GM12875 (cell line): ENCODE results near the gene TRIM46.

Experiments
- H3K4me3 ChIP-seq: one replicate; pipeline ENCODE4 v1.5.1; 2011; ENCODE audit warnings: low read depth, low read length, control low read depth
- TF ChIP-seq, protein P1 (sequence below): IDR thresholded peaks from 2 replicates; pipeline ENCODE4 v1.5.1; 2011; ENCODE audit warnings: low read depth, mild to moderate bottlenecking, control low read depth, inconsistent platforms, low read length, moderate library complexity, borderline replicate concordance; ENCODE audit not compliant: insufficient read depth

Gene TRIM46

DNA sequence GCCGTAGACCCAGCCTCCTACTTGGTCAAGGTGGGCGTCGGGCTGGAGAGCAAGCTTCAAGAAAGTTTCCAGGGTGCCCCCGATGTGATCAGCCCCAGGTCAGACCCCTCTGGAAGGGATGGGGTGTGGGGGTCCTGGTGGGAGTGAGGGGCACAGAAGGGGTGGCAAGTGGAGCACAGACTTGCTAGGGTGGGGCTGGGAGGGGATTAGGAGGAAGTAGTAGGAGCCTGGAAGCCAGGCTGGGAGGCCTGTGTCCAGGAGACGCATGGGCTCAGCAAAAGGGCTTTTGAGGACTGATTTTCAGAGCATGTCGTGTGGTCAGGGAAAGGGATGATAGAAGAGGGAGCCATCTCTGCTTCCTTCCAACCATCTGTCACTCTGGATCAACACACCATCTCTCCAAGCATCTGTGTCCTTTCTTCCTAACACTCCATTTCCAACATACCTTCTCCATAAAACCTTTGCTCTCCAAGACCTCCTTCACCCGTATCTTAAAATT lies 8.5 kb downstream of the TRIM46 start:
- TF ChIP-seq, protein P1, sequence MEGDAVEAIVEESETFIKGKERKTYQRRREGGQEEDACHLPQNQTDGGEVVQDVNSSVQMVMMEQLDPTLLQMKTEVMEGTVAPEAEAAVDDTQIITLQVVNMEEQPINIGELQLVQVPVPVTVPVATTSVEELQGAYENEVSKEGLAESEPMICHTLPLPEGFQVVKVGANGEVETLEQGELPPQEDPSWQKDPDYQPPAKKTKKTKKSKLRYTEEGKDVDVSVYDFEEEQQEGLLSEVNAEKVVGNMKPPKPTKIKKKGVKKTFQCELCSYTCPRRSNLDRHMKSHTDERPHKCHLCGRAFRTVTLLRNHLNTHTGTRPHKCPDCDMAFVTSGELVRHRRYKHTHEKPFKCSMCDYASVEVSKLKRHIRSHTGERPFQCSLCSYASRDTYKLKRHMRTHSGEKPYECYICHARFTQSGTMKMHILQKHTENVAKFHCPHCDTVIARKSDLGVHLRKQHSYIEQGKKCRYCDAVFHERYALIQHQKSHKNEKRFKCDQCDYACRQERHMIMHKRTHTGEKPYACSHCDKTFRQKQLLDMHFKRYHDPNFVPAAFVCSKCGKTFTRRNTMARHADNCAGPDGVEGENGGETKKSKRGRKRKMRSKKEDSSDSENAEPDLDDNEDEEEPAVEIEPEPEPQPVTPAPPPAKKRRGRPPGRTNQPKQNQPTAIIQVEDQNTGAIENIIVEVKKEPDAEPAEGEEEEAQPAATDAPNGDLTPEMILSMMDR: no peak
- H3K4me3 ChIP-seq: no peak overlapping the region

DNA sequence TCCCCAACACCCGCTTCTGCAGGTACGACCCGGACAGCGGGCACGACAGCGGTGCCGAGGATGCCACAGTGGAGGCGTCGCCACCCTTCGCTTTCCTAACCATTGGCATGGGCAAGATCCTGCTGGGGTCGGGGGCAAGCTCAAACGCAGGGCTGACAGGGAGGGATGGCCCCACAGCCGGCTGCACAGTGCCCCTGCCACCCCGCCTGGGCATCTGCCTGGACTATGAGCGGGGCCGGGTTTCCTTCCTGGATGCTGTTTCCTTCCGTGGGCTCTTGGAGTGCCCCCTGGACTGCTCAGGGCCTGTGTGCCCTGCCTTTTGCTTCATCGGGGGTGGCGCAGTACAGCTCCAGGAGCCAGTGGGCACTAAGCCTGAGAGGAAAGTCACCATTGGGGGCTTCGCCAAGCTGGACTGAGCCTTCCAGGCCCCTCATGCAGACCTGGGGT lies 10.1 kb downstream of the TRIM46 start:
- no peak overlapping the region for H3K4me3 ChIP-seq

DNA sequence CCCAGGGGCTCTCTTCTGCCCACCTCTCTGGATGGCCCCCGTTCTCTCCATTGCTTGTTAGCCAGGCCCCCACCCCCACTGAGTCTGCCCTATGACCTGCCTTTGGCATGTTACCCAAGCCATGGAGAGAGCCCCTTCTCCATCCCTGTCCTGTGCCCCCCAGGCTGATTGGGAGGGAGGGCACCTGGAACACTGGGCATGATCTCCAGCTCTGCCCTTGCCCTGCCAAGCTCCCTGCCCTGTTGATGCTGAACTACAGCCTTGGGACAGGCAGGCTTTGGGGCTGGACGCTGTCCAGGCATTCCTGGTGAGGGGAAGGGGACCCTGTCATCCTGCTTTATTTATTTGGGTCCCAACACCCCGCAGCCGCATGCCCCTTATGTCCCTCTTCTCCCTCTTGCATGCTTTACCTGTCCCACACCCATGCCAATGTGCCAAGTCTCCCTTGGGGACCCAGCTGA lies 10.7 kb downstream of the TRIM46 start:
- H3K4me3 ChIP-seq: no peak overlapping the region

More for the DNA sequence above, 10.1 kb downstream of the TRIM46 start:
- TF ChIP-seq, protein P1: no peak

DNA sequence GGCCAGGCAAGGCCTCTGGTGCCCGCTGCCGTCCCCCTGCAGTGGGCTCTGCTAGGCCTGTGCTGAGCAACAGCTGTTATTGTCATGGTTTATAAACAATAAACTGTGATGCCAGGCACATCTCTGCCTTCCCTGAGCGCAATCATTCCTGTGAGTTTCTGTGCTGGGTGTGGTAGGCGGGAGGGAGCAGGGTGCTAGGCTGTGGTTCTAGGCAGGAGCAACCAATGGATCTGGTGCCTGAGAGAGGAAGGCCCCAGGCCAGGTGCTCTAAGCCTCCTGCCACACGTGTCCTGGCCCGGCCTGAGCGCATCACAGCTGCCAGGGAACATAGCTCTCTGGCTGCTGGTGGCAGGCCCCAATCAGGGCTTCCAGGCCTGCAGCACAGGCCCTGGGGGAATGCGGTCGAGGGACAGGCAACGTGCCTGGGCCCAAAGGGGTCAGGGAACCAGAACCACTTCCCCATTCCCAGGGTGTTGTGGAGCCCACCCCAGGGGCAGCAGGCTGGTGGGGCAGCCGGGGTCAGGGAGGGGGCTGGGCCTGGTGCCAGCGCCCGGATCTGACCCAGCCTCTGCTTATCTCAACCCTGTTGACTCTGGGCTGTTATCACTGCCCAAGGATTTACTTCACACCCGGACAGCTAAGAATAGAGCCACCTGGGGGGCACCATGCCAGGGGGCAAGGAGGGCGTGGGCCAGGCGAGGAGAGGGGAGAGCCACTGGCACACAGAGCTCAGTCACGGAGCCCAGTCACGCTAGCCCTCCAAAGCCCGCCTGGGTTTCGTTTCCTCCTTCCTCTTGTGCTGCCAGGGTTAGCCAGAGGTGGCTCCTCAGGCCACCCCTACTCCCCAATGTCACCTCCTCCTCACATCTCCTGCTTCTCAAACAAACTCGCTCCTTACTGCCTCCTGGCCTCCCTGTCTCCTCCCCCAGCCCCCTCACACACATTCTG lies 11.5 kb downstream of the TRIM46 start:
- H3K4me3 ChIP-seq: no peak overlapping the region
- TF ChIP-seq, protein P1: peak; percentile 32; the same call in 1 of the 2 replicates

More for the DNA sequence above, 10.7 kb downstream of the TRIM46 start:
- TF ChIP-seq, protein P1: no peak

DNA sequence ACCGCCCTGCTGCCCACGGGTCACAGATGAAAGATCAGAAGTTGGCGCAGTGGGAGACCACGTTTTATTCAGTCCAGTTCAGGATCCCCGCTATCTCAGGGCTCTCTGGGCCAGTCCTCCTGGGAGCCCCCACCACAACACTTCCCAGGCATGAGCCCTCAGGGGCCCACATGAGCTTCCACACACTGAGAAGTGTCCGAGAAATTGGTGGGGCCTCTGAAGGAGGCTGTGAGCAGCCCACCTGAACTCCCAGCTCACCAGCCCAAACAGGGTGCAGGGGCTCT lies 12.1 kb downstream of the TRIM46 start:
- TF ChIP-seq, protein P1: no peak
- no peak overlapping the region for H3K4me3 ChIP-seq

DNA sequence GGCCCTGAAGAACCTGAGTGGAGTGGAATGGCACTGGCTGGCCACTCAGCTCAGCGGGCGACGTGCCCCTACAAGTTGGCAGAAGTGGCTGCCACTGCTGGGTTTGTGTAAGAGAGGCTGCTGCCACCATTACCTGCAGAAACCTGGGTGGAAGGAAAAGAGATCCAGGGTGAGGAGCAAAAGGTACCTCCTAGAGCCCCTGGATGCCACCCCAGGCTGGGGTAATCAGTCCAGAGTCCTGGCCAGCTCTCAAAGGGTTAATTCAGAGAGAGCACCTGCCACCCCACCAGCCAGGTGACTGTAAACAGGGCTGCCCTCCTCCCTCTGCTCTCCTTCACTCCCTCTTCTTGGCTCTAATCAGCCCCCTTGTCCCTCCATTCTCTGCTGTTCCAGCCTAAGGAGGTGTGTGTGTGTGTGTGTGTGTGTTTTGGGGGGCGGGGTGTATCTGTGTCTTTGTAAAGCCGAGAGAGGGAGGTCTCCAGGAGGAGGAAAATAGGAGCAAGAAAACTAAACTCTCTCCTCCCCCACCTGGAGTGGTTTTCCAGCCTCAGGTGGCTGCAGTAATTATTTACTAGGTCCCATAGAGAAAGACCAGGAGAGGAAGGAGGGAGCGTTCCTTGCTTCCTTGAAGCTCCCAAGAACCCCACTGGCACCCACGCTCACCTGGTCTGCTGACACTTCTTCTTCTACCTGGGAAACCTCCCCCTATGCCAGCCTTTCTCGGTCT lies 12.6 kb downstream of the TRIM46 start:
- H3K4me3 ChIP-seq: no peak overlapping the region
- TF ChIP-seq, protein P1: no peak
